Globus pallidus (tissue), 1 donor: ENCODE data around the gene FCHSD2.

Experiments used
- DNase-seq: peaks from one replicate; pipeline ENCODE4 v3.0.0-alpha.2; 2015; ENCODE audit warnings: low spot score

FCHSD2 gene

GRCh38 chr11:72971192-72971967, 170.7 kb downstream of the FCHSD2 start:
- DNase-seq, result no peak

GRCh38 chr11:72970557-72971118, 171.5 kb downstream of the FCHSD2 start:
- no peak for DNase-seq

- DNase-seq, result no peak
Observed at GRCh38 chr11:72969894-72970335, 172.2 kb downstream of the FCHSD2 start.

- DNase-seq, result no peak
Observed at GRCh38 chr11:72968390-72968789, 173.7 kb downstream of the FCHSD2 start.

- DNase-seq, result no peak
Observed at GRCh38 chr11:72965672-72966071, 176.4 kb downstream of the FCHSD2 start.

- DNase-seq, result no peak
Observed at GRCh38 chr11:72962717-72963116, 179.4 kb downstream of the FCHSD2 start.

GRCh38 chr11:72962084-72962483, 180.0 kb downstream of the FCHSD2 start:
- no peak for DNase-seq

- DNase-seq, result no peak
Observed at GRCh38 chr11:72959998-72960731, 182.0 kb downstream of the FCHSD2 start.

- no peak for DNase-seq
Observed at GRCh38 chr11:72958791-72959190, 183.3 kb downstream of the FCHSD2 start.

GRCh38 chr11:72955466-72955865, 186.7 kb downstream of the FCHSD2 start:
- no peak for DNase-seq

GRCh38 chr11:72954860-72955259, 187.3 kb downstream of the FCHSD2 start:
- DNase-seq, result no peak

GRCh38 chr11:72953637-72954036, 188.5 kb downstream of the FCHSD2 start:
- no peak for DNase-seq

- DNase-seq, result no peak
Observed at GRCh38 chr11:72951888-72952287, 190.2 kb downstream of the FCHSD2 start.

- DNase-seq, result no peak
Observed at GRCh38 chr11:72951193-72951592, 190.9 kb downstream of the FCHSD2 start.

- no peak for DNase-seq
Observed at GRCh38 chr11:72950685-72951084, 191.4 kb downstream of the FCHSD2 start.

GRCh38 chr11:72947229-72947628, 194.9 kb downstream of the FCHSD2 start:
- no peak for DNase-seq

- no peak for DNase-seq
Observed at GRCh38 chr11:72943664-72944063, 198.5 kb downstream of the FCHSD2 start.

GRCh38 chr11:72940417-72940816, 201.7 kb downstream of the FCHSD2 start:
- no peak for DNase-seq

- no peak for DNase-seq
Observed at GRCh38 chr11:72939031-72939430, 203.1 kb downstream of the FCHSD2 start.

- DNase-seq, result no peak
Observed at GRCh38 chr11:72937439-72937838, 204.7 kb downstream of the FCHSD2 start.

- no peak for DNase-seq
Observed at GRCh38 chr11:72935700-72936099, 206.4 kb downstream of the FCHSD2 start.

- no peak for DNase-seq
Observed at GRCh38 chr11:72932132-72932570, 210.0 kb downstream of the FCHSD2 start.

GRCh38 chr11:72930008-72930407, 212.1 kb downstream of the FCHSD2 start:
- DNase-seq, result no peak
